ENCODE measurements around the gene RBL2. TPM values are rescaled to one million over a fixed set of nuclear protein-coding genes. Genes with fewer than 3 reads are reported as not detected.

RBL2 gene
- total and polyA plus RNA-seq, 2 of the 13 experiments (the other 11 are each of a cell fraction or from before 2014, with no cell fraction given), result 41.2 to 60.9 TPM

DNA sequence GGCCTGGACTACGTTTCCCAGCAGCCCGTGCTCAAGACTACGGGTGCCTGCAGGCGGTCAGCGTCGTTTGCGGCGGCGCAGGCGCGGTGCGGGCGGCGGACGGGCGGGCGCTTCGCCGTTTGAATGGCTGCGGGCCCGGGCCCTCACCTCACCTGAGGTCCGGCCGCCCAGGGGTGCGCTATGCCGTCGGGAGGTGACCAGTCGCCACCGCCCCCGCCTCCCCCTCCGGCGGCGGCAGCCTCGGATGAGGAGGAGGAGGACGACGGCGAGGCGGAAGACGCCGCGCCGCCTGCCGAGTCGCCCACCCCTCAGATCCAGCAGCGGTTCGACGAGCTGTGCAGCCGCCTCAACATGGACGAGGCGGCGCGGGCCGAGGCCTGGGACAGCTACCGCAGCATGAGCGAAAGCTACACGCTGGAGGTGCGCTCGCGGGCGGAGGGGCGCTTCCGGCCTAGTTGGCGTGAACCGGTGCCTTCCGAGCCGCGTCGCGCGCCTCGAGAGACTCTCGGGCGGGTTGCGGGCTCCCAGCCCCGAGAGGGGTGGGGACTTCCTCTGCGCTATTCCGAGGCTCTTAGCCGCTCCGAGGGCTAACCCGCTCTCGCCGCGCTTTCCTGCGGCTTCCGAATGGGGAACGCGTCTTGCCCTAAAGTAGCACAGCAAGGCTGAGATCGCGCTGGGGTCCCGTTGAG, at the start of gene RBL2 (continued):
- TF ChIP-seq GZF1 (CRISPR knock-in tag; IDR thresholded peaks at IDR 0.05), result peak; percentile 45; the same call in 1 of the 2 replicates
- TF ChIP-seq, protein P1, sequence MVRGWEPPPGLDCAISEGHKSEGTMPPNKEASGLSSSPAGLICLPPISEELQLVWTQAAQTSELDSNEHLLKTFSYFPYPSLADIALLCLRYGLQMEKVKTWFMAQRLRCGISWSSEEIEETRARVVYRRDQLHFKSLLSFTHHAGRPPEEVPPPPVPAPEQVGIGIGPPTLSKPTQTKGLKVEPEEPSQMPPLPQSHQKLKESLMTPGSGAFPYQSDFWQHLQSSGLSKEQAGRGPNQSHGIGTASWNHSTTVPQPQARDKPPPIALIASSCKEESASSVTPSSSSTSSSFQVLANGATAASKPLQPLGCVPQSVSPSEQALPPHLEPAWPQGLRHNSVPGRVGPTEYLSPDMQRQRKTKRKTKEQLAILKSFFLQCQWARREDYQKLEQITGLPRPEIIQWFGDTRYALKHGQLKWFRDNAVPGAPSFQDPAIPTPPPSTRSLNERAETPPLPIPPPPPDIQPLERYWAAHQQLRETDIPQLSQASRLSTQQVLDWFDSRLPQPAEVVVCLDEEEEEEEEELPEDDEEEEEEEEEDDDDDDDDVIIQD (CRISPR knock-in tag; IDR thresholded peaks at IDR 0.05; ENCODE audit: low read depth), result no peak
- TF ChIP-seq ZKSCAN1 (IDR thresholded peaks at IDR 0.05; ENCODE audit: low read length), result no peak
- no peak for TF ChIP-seq ZNF496 (CRISPR knock-in tag; IDR thresholded peaks at IDR 0.05; ENCODE audit: insufficient replicate concordance)
- peak; percentile 82; the same call in 1 of the 2 replicates for TF ChIP-seq ZNF367 (CRISPR knock-in tag; IDR thresholded peaks at IDR 0.05; ENCODE audit: borderline replicate concordance)
- 0 out of 2 replicates have a peak, but pooled peaks have one; percentile 53 for TF ChIP-seq ZNF124 (CRISPR knock-in tag; IDR thresholded peaks at IDR 0.05)
- TF ChIP-seq FOSL1 (CRISPR knock-in tag; IDR thresholded peaks at IDR 0.05; ENCODE audit: borderline replicate concordance), result no peak
- TF ChIP-seq, protein P2, sequence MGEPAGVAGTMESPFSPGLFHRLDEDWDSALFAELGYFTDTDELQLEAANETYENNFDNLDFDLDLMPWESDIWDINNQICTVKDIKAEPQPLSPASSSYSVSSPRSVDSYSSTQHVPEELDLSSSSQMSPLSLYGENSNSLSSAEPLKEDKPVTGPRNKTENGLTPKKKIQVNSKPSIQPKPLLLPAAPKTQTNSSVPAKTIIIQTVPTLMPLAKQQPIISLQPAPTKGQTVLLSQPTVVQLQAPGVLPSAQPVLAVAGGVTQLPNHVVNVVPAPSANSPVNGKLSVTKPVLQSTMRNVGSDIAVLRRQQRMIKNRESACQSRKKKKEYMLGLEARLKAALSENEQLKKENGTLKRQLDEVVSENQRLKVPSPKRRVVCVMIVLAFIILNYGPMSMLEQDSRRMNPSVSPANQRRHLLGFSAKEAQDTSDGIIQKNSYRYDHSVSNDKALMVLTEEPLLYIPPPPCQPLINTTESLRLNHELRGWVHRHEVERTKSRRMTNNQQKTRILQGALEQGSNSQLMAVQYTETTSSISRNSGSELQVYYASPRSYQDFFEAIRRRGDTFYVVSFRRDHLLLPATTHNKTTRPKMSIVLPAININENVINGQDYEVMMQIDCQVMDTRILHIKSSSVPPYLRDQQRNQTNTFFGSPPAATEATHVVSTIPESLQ (CRISPR knock-in tag; conservative IDR thresholded peaks at IDR 0.05), result no peak
- TF ChIP-seq STAT5B (CRISPR knock-in tag; IDR thresholded peaks at IDR 0.05), result 0 out of 2 replicates have a peak, but pooled peaks have one; percentile 76
- no peak; the same call in 1 of the 2 replicates for TF ChIP-seq HOXA7 (CRISPR knock-in tag; IDR thresholded peaks at IDR 0.05)
- TF ChIP-seq ZNF747 (CRISPR knock-in tag; IDR thresholded peaks at IDR 0.05; ENCODE audit: borderline replicate concordance), result peak; percentile 69; the same call in 1 of the 2 replicates
- no peak for TF ChIP-seq ZNF180 (CRISPR knock-in tag; IDR thresholded peaks at IDR 0.05; ENCODE audit: borderline replicate concordance, low read depth)
- TF ChIP-seq, protein P3, sequence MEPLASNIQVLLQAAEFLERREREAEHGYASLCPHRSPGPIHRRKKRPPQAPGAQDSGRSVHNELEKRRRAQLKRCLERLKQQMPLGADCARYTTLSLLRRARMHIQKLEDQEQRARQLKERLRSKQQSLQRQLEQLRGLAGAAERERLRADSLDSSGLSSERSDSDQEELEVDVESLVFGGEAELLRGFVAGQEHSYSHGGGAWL (CRISPR knock-in tag; IDR thresholded peaks at IDR 0.05), result peak; percentile 94
- TF ChIP-seq ATM (IDR thresholded peaks at IDR 0.05; ENCODE audit: borderline replicate concordance), result no peak
- TF ChIP-seq PAF1 (CRISPR knock-in tag; IDR thresholded peaks at IDR 0.05), result no peak
- TF ChIP-seq HNRNPLL (IDR thresholded peaks at IDR 0.05; ENCODE audit: low read depth, low read length, poor library complexity, severe bottlenecking), result peak; percentile 85
- peak; percentile 76 for TF ChIP-seq RFXAP (CRISPR knock-in tag; IDR thresholded peaks at IDR 0.05; ENCODE audit: borderline replicate concordance)

Measured in HepG2 (cell line).